A549 (cell line): ENCODE results near the gene MMP17. TPM values are rescaled to one million over a fixed set of nuclear protein-coding genes. Genes with fewer than 3 reads are reported as not detected.

Experiments used
- ATAC-seq, 2 experiments: fragments of 200-7000 bp in 1 of 2; fragments of >200 bp in 1 of 2; cut with Nextera tagmentation in 1 of 2; cut with Tn5 transposase in 1 of 2; 3 replicates each; pipeline versions ENCODE4 v1.8.0 to v1.9.1; 2018 to 2020; ENCODE audit warnings: mild to moderate bottlenecking in 1 of 2, moderate library complexity in 1 of 2
- CTCF ChIA-PET: fragments of 300-600 bp; sonication (Branson Sonifier 250); formaldehyde crosslinking; extraction: SDS; loops from one replicate; lab custom pipeline; 2021; ENCODE audit warnings: antibody characterized with exemption, inconsistent platforms; lab: Yijun Ruan, JAX
- POLR2A ChIA-PET: fragments of 350-600 bp; formaldehyde crosslinking; extraction: SDS; loops from one replicate; lab custom pipeline; 2021; ENCODE audit warnings: antibody characterized with exemption, inconsistent platforms; lab: Yijun Ruan, JAX
- DNase-seq, 2 experiments: peaks; one replicate each; pipeline versions ENCODE4 v3.0.0 to v3.0.0-alpha.2; 2011 to 2016; ENCODE audit warnings: low read depth in 1 of 2, low spot score in 1 of 2
- FAIRE-seq: peaks from 2 replicates; lab custom pipeline; 2011; peaks lifted over from hg19 to GRCh38; lab: Jason Lieb, UNC
- H3K27ac ChIP-seq, 2 experiments: fragments of >200 bp; sonication (Bioruptor Twin); formaldehyde crosslinking; 3 replicates each; pipeline ENCODE4 v1.5.1; 2016 to 2017
- H3K4me1 ChIP-seq: fragments of >200 bp; sonication (Bioruptor Twin); formaldehyde crosslinking; 3 replicates; pipeline ENCODE4 v1.6.1; 2016
- H3K4me2 ChIP-seq: fragments of >200 bp; sonication (Bioruptor Twin); formaldehyde crosslinking; 3 replicates; pipeline ENCODE4 v1.6.1; 2016
- H3K4me3 ChIP-seq: fragments of >200 bp; sonication (Bioruptor Twin); formaldehyde crosslinking; 3 replicates; pipeline ENCODE4 v1.5.1; 2016
- H3K9me3 ChIP-seq: fragments of >200 bp; sonication (Bioruptor Twin); formaldehyde crosslinking; 3 replicates; pipeline ENCODE4 v1.6.1; 2016
- BHLHE40 ChIP-seq: IDR thresholded peaks from 2 replicates; pipeline ENCODE4 v1.6.1; 2012; ENCODE audit warnings: low read depth, low read length, inconsistent platforms
- CEBPB ChIP-seq, 2 experiments: fragments of >200 bp in 1 of 2; sonication (Bioruptor Twin) in 1 of 2; formaldehyde crosslinking in 1 of 2; IDR thresholded peaks; 2 replicates each; pipeline ENCODE4 v1.6.1; 2012 to 2016
- CHD4 ChIP-seq: fragments of 200-600 bp; sonication (generic); IDR thresholded peaks from 2 replicates; pipeline ENCODE4 v1.6.1; 2016; ENCODE audit warnings: antibody characterized with exemption, mild to moderate bottlenecking, borderline replicate concordance
- EHF ChIP-seq: fragments of 250-450 bp; sonication (Bioruptor Pico); IDR thresholded peaks from 2 replicates; pipeline ENCODE4 v1.5.0; 2020; ENCODE audit warnings: mild to moderate bottlenecking
- EP300 ChIP-seq, 2 experiments: fragments of >200 bp; sonication (Bioruptor Twin); formaldehyde crosslinking; IDR thresholded peaks; 2 replicates in 1 of 2; 3 replicates in 1 of 2; pipeline ENCODE4 v1.6.1; 2016 to 2017
- ESRRA ChIP-seq: fragments of 150-350 bp; IDR thresholded peaks from 2 replicates; pipeline ENCODE4 v1.6.1; 2014; ENCODE audit warnings: mild to moderate bottlenecking, low read length, borderline replicate concordance
- FOSL2 ChIP-seq, 2 experiments: fragments of 450-650 bp in 1 of 2; fragments of >200 bp in 1 of 2; sonication (Bioruptor Twin) in 1 of 2; formaldehyde crosslinking; IDR thresholded peaks; 2 replicates each; pipeline versions ENCODE4 v1.5.0 to v1.6.1; 2016 to 2020; ENCODE audit warnings: mild to moderate bottlenecking in 1 of 2, moderate library complexity in 1 of 2
- HOXB5 ChIP-seq: fragments of 250-450 bp; sonication (Bioruptor Pico); IDR thresholded peaks from 2 replicates; pipeline ENCODE4 v1.5.0; 2020; ENCODE audit warnings: mild to moderate bottlenecking, moderate library complexity
- JUN ChIP-seq, 2 experiments: fragments of >200 bp; sonication (Bioruptor Twin); formaldehyde crosslinking; IDR thresholded peaks; 2 replicates in 1 of 2; 3 replicates in 1 of 2; pipeline ENCODE4 v1.6.1; 2016 to 2017
- JUNB ChIP-seq: fragments of >200 bp; sonication (Bioruptor Twin); formaldehyde crosslinking; IDR thresholded peaks from 2 replicates; pipeline ENCODE4 v1.6.1; 2016
- NFE2L2 ChIP-seq: fragments of 150-350 bp; conservative IDR thresholded peaks from 2 replicates; pipeline ENCODE4 v1.6.1; 2014; ENCODE audit warnings: low read length
- NPAS2 ChIP-seq: fragments of 250-450 bp; sonication (Bioruptor Pico); IDR thresholded peaks from 2 replicates; pipeline ENCODE4 v1.8.0; 2022; ENCODE audit warnings: mild to moderate bottlenecking, moderate library complexity, borderline replicate concordance
- NR3C1 ChIP-seq: fragments of >200 bp; sonication (Bioruptor Twin); formaldehyde crosslinking; IDR thresholded peaks from 3 replicates; pipeline ENCODE4 v1.6.1; 2017
- PHF8 ChIP-seq: fragments of 200-600 bp; sonication (generic); IDR thresholded peaks from 2 replicates; pipeline ENCODE4 v1.6.1; 2016; ENCODE audit warnings: low read depth, mild to moderate bottlenecking, antibody characterized with exemption, moderate library complexity, borderline replicate concordance
- POLR2A ChIP-seq: IDR thresholded peaks from 2 replicates; pipeline ENCODE4 v1.6.1; 2012; ENCODE audit warnings: mild to moderate bottlenecking, low read length
- RAD21 ChIP-seq, 2 experiments: fragments of >200 bp in 1 of 2; sonication (Bioruptor Twin) in 1 of 2; formaldehyde crosslinking in 1 of 2; IDR thresholded peaks in 1 of 2; conservative IDR thresholded peaks in 1 of 2; 2 replicates in 1 of 2; 3 replicates in 1 of 2; pipeline ENCODE4 v1.6.1; 2012 to 2018; ENCODE audit warnings: inconsistent platforms in 1 of 2
- RARB ChIP-seq: fragments of 250-450 bp; sonication (Bioruptor Pico); IDR thresholded peaks from 2 replicates; pipeline ENCODE4 v1.8.0; 2021; ENCODE audit warnings: mild to moderate bottlenecking, moderate library complexity
- RCOR1 ChIP-seq: fragments of 150-350 bp; IDR thresholded peaks from 2 replicates; pipeline ENCODE4 v1.6.1; 2014; ENCODE audit warnings: antibody characterized with exemption, low read length, low read depth
- SMC3 ChIP-seq: fragments of >200 bp; sonication (Bioruptor Twin); formaldehyde crosslinking; IDR thresholded peaks from 3 replicates; pipeline ENCODE4 v1.6.1; 2018; ENCODE audit warnings: inconsistent platforms
- TFCP2L1 ChIP-seq: fragments of 250-450 bp; sonication (Bioruptor Pico); IDR thresholded peaks from 2 replicates; pipeline ENCODE4 v1.5.0; 2021; ENCODE audit warnings: mild to moderate bottlenecking
- TP53 ChIP-seq: fragments of 250-450 bp; sonication (Bioruptor Pico); IDR thresholded peaks from 2 replicates; pipeline ENCODE4 v1.5.0; 2021; ENCODE audit warnings: mild to moderate bottlenecking, moderate library complexity
- ZFP36 ChIP-seq: fragments of 450-650 bp; IDR thresholded peaks from 2 replicates; pipeline ENCODE4 v1.6.1; 2014; ENCODE audit warnings: borderline replicate concordance; ENCODE audit not compliant: partially characterized antibody
- WGBS: methylation state at CpG from one replicate; pipeline ENCODE4 v1.1.6; 2017; ENCODE audit errors: missing lambda C conversion rate; 5-methylcytosine and 5-hydroxymethylcytosine counted together
- polyA minus RNA-seq: library from RNA; depleted of rRNA, polyadenylated mRNA; stranded (reverse); fragments of >200 nt; gene quantifications from 2 replicates; pipeline ENCODE4 v1.2.3, GENCODE V29; 2011; rRNA and poly(A)+ RNA removed
- polyA plus RNA-seq, 4 experiments: library from polyadenylated mRNA; depleted of rRNA in 3 of 4; stranded (reverse); fragments of >200 nt; fragmentation: RNase III in 1 of 4; extraction: RNeasy Plus Mini Kit Qiagen cat#74134 plus additional on column Dnase treatment in 1 of 4; gene quantifications; 2 replicates in 3 of 4; 3 replicates in 1 of 4; pipeline ENCODE4 v1.2.3, GENCODE V29; 2011 to 2017
- TF ChIP-seq, protein P1 (sequence below): fragments of >200 bp; sonication (Bioruptor Twin); formaldehyde crosslinking; IDR thresholded peaks from 2 replicates; pipeline ENCODE4 v1.6.1; 2016
- TF ChIP-seq, protein P2 (sequence below): fragments of >200 bp; sonication (Bioruptor Twin); formaldehyde crosslinking; IDR thresholded peaks from 3 replicates; pipeline ENCODE4 v1.6.1; 2016
- TF ChIP-seq, protein P3 (sequence below): fragments of 250-450 bp; sonication (Bioruptor Pico); IDR thresholded peaks from 2 replicates; pipeline ENCODE4 v1.5.0; 2020; ENCODE audit warnings: low read depth, mild to moderate bottlenecking, moderate library complexity
- TF ChIP-seq, protein P4 (sequence below): fragments of >200 bp; sonication (Bioruptor Twin); formaldehyde crosslinking; IDR thresholded peaks from 3 replicates; pipeline ENCODE4 v1.5.1; 2016

MMP17 gene
- polyA plus RNA-seq (2011; rRNA removed) (6.2 and 9.1 TPM in 2 replicates), polyA plus RNA-seq (2017; fragmentation: RNase III; extraction: RNeasy Plus Mini Kit Qiagen cat#74134 plus additional on column Dnase treatment) (7.2 to 8.7 TPM (median 7.9 TPM) in 3 replicates), polyA minus RNA-seq (3.6 and 3.7 TPM in 2 replicates)
- 19.6 and 30.3 TPM in 2 replicates for polyA plus RNA-seq (2012; cell fraction: cytosol; rRNA removed)
- polyA plus RNA-seq (2012; cell fraction: nucleus; rRNA removed) = 44.1 and 63.4 TPM in 2 replicates

DNA sequence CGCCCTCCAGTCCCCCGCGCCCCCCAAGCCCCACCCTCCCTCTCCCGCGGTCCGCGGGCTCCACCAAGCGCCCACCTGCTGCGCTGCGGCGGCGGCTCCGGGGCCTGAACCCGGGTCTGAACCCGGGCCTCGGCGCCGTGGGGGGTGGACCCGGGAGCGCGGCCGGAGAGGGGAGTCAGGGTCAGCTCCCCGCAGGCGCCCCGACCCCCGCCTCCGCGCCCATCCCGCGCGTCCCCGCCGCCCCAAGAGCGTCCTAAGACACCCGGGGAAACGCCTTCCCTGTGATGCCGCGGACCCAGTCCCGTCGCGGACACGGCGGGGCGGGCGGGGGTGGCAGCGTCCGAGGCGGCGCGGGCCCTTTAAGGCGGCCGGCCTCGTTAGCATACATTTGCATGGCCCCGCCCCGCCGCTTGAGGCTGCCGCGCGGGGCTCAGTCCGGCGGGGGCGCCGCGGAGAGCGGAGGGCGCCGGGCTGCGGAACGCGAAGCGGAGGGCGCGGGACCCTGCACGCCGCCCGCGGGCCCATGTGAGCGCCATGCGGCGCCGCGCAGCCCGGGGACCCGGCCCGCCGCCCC lies at the start of gene MMP17:
MMP17 (plus strand) TSS at position 433 of the 574 bp plus-strand sequence; CDS start at position 535, 102 bp downstream.
- H3K4me2 ChIP-seq = peak within 1 kb of the TSS; percentile 95
- FAIRE-seq = no peak
- POLR2A ChIA-PET = no interaction called here
- H3K27ac ChIP-seq = peak within 1 kb of the TSS; percentile 89 to 91
- peak; percentile 12 to 28; a peak in 5 of 6 replicates for ATAC-seq
- CTCF ChIA-PET = interaction anchor here (1.2 to 4.6 kb wide), 5 partner anchors 24 to 911 kb away, joined by 3 to 61 read pairs (median 6); no protein-coding TSS in a partner anchor
- TF ChIP-seq TP53 (CRISPR knock-in tag) (no peak), EHF (CRISPR knock-in tag) (no peak), BHLHE40 (no peak), FOSL2 (IDR thresholded peaks at IDR 0.05) (no peak), FOSL2 (CRISPR knock-in tag; IDR thresholded peaks at IDR 0.05) (no peak), NR3C1 (no peak), RCOR1 (no peak), JUNB (no peak), RARB (CRISPR knock-in tag) (no peak), ZFP36 (no peak), RAD21 (conservative IDR thresholded peaks at IDR 0.05 in 1 of 2, IDR thresholded peaks at IDR 0.05 in 1 of 2) (peak; percentile 24 to 67; a peak in 4 of 5 replicates), SMC3 (peak; percentile 40; the same call in 2 of the 3 replicates), NPAS2 (CRISPR knock-in tag) (no peak), JUN (IDR thresholded peaks at IDR 0.05) (peak in 1 of 2 experiments; percentile 36; a peak in 1 of 5 replicates), POLR2A (peak; percentile 83), TFCP2L1 (CRISPR knock-in tag) (no peak), EP300 (IDR thresholded peaks at IDR 0.05) (no peak), PHF8 (no peak), ESRRA (no peak), NFE2L2 (no peak), CHD4 (no peak), HOXB5 (no peak), CEBPB (IDR thresholded peaks at IDR 0.05) (no peak)
- TF ChIP-seq, protein P1, sequence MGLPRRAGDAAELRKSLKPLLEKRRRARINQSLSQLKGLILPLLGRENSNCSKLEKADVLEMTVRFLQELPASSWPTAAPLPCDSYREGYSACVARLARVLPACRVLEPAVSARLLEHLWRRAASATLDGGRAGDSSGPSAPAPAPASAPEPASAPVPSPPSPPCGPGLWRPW = no peak
- TF ChIP-seq, protein P2, sequence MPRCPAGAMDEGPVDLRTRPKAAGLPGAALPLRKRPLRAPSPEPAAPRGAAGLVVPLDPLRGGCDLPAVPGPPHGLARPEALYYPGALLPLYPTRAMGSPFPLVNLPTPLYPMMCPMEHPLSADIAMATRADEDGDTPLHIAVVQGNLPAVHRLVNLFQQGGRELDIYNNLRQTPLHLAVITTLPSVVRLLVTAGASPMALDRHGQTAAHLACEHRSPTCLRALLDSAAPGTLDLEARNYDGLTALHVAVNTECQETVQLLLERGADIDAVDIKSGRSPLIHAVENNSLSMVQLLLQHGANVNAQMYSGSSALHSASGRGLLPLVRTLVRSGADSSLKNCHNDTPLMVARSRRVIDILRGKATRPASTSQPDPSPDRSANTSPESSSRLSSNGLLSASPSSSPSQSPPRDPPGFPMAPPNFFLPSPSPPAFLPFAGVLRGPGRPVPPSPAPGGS = no peak
- TF ChIP-seq, protein P3, sequence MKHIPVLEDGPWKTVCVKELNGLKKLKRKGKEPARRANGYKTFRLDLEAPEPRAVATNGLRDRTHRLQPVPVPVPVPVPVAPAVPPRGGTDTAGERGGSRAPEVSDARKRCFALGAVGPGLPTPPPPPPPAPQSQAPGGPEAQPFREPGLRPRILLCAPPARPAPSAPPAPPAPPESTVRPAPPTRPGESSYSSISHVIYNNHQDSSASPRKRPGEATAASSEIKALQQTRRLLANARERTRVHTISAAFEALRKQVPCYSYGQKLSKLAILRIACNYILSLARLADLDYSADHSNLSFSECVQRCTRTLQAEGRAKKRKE (CRISPR knock-in tag) = no peak
- TF ChIP-seq, protein P4, sequence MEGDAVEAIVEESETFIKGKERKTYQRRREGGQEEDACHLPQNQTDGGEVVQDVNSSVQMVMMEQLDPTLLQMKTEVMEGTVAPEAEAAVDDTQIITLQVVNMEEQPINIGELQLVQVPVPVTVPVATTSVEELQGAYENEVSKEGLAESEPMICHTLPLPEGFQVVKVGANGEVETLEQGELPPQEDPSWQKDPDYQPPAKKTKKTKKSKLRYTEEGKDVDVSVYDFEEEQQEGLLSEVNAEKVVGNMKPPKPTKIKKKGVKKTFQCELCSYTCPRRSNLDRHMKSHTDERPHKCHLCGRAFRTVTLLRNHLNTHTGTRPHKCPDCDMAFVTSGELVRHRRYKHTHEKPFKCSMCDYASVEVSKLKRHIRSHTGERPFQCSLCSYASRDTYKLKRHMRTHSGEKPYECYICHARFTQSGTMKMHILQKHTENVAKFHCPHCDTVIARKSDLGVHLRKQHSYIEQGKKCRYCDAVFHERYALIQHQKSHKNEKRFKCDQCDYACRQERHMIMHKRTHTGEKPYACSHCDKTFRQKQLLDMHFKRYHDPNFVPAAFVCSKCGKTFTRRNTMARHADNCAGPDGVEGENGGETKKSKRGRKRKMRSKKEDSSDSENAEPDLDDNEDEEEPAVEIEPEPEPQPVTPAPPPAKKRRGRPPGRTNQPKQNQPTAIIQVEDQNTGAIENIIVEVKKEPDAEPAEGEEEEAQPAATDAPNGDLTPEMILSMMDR = peak; percentile 25; the same call in 2 of the 3 replicates
- peaks cover 17% of the 10 kb centered on the region for H3K4me1 ChIP-seq
- H3K4me3 ChIP-seq = peak within 1 kb of the TSS; percentile 91
- no CpG with 5 or more reads among the region's 86 CpGs for WGBS
- peak; percentile 56 to 75 for DNase-seq
- no peaks in the 10 kb centered on the region for H3K9me3 ChIP-seq
